Endothelial cell of umbilical vein (primary cell): ENCODE results near the gene PKD1L1. TPM values are rescaled to one million over a fixed set of nuclear protein-coding genes. Genes with fewer than 3 reads are reported as not detected.
"Not testable (repeated sequence)": the region's sequence is repeated elsewhere in the genome, so short reads cannot be mapped to it uniquely, and the experiment has no call there.

Source experiments
- BruUV-seq: library from RNA; stranded (reverse); fragments of 400-500 nt; replicated peaks from 2 replicates; lab custom pipeline; 2021; lab: Mats Ljungman, UMichigan
- CTCF ChIA-PET: fragments of 300-600, 350-600 bp; sonication (Branson Sonifier 250); formaldehyde crosslinking; loops from one replicate; lab custom pipeline; 2021; ENCODE audit warnings: antibody characterized with exemption, inconsistent platforms; lab: Charles Lee
- POLR2A ChIA-PET: fragments of 300-600, 350-600 bp; sonication (Branson Sonifier 250); formaldehyde crosslinking; loops from one replicate; lab custom pipeline; 2021; ENCODE audit warnings: antibody characterized with exemption, inconsistent platforms; lab: Charles Lee
- DNase-seq: peaks from one replicate; pipeline ENCODE4 v3.0.0-alpha.2; 2011; ENCODE audit warnings: low read depth, low spot score
- FAIRE-seq: peaks from 2 replicates; lab custom pipeline; 2011; peaks lifted over from hg19 to GRCh38; lab: Jason Lieb, UNC
- H2AFZ ChIP-seq: 2 replicates; pipeline ENCODE4 v1.6.0; 2012; ENCODE audit warnings: low read depth, low read length, control low read depth, inconsistent platforms
- H3K27ac ChIP-seq: 2 replicates; pipeline ENCODE4 v1.5.1; 2011; ENCODE audit warnings: low read depth, mild to moderate bottlenecking, control low read depth, low read length, moderate library complexity; ENCODE audit not compliant: insufficient read depth
- H3K27me3 ChIP-seq, 2 experiments: 2 replicates each; pipeline versions ENCODE4 v1.6.0 to v1.6.1; 2011; ENCODE audit warnings: low read length in 2 of 2, mixed read lengths in 1 of 2; ENCODE audit not compliant: control insufficient read depth in 2 of 2, insufficient read depth in 2 of 2
- H3K36me3 ChIP-seq, 2 experiments: 2 replicates in 1 of 2; 3 replicates in 1 of 2; pipeline ENCODE4 v1.5.1; 2011; ENCODE audit warnings: low read length in 2 of 2, mild to moderate bottlenecking in 1 of 2, moderate library complexity in 1 of 2; ENCODE audit not compliant: control insufficient read depth in 2 of 2, insufficient read depth in 2 of 2; ENCODE audit errors: extremely low read depth in 1 of 2
- H3K4me1 ChIP-seq: 3 replicates; pipeline ENCODE4 v1.5.1; 2011; ENCODE audit warnings: mild to moderate bottlenecking, low read length; ENCODE audit not compliant: control insufficient read depth, insufficient read depth; ENCODE audit errors: extremely low read depth
- H3K4me2 ChIP-seq: 2 replicates; pipeline ENCODE4 v1.6.1; 2011; ENCODE audit warnings: low read length, control low read depth, mixed read lengths; ENCODE audit not compliant: insufficient read depth
- H3K4me3 ChIP-seq, 3 experiments: fragments of 200-600 bp in 1 of 3; sonication (generic), shearing (Covaris generic) in 1 of 3; replicated peaks in 1 of 3; 2 replicates each; pipeline ENCODE4 v1.5.1; 2011 to 2016; ENCODE audit warnings: control low read depth in 3 of 3, low read length in 3 of 3, mild to moderate bottlenecking in 2 of 3, inconsistent platforms in 1 of 3, low read depth in 1 of 3, moderate library complexity in 1 of 3; ENCODE audit not compliant: insufficient read depth in 1 of 3
- H3K79me2 ChIP-seq: 2 replicates; pipeline ENCODE4 v1.6.0; 2012; ENCODE audit warnings: low read length, inconsistent platforms; ENCODE audit not compliant: control insufficient read depth, insufficient read depth
- H3K9ac ChIP-seq: replicated peaks from 2 replicates; pipeline ENCODE3; 2011; ENCODE audit warnings: low read length, control low read depth; ENCODE audit not compliant: insufficient read depth; ENCODE audit errors: extremely low read depth
- H3K9me1 ChIP-seq: replicated peaks from 3 replicates; pipeline ENCODE4 v1.6.0; 2011; ENCODE audit warnings: mild to moderate bottlenecking, low read length; ENCODE audit not compliant: control insufficient read depth, insufficient read depth; ENCODE audit errors: extremely low read depth
- H3K9me3 ChIP-seq: replicated peaks from 2 replicates; pipeline ENCODE4 v1.5.1; 2012; ENCODE audit warnings: low read length, inconsistent platforms; ENCODE audit not compliant: control insufficient read depth, insufficient read depth
- H4K20me1 ChIP-seq: replicated peaks from 2 replicates; pipeline ENCODE3; 2011; ENCODE audit warnings: mild to moderate bottlenecking, low read length; ENCODE audit not compliant: control insufficient read depth, insufficient read depth; ENCODE audit errors: extremely low read depth
- EZH2 ChIP-seq: IDR thresholded peaks from 2 replicates; pipeline ENCODE4 v1.6.1; 2012; ENCODE audit warnings: borderline replicate concordance, low read depth, mild to moderate bottlenecking, moderate library complexity, low read length, inconsistent platforms; ENCODE audit not compliant: severe bottlenecking
- FOS ChIP-seq: IDR thresholded peaks from 2 replicates; pipeline ENCODE4 v1.6.1; 2011; ENCODE audit warnings: mild to moderate bottlenecking, low read length, moderate library complexity, borderline replicate concordance; ENCODE audit not compliant: insufficient read depth
- GATA2 ChIP-seq: IDR thresholded peaks from 2 replicates; pipeline ENCODE4 v1.7.0; 2011; ENCODE audit warnings: low read depth, mild to moderate bottlenecking, moderate library complexity, mixed read lengths, low read length; ENCODE audit not compliant: insufficient read length, insufficient read depth
- JUN ChIP-seq: IDR thresholded peaks from 2 replicates; pipeline ENCODE4 v1.6.1; 2011; ENCODE audit warnings: borderline replicate concordance, low read depth; ENCODE audit not compliant: insufficient read length, insufficient read depth
- MYC ChIP-seq: IDR thresholded peaks from one replicate; pipeline ENCODE4 v1.6.1; 2011; ENCODE audit warnings: mild to moderate bottlenecking, low read depth, low read length
- dilution Hi-C: fragments of 300-500 bp; cut with MboI; formaldehyde crosslinking; loops from one replicate; pipeline ENCODE4 v1.15.0; 2019; ENCODE audit warnings: low sequenced_read_pairs; ENCODE audit not compliant: extremely low pct_ligation_motif_present
- intact Hi-C: fragments of 100-400 bp; cut with micrococcal nuclease; formaldehyde crosslinking; loops from one replicate; pipeline ENCODE4 v1.10.0; 2022
- polyA plus RNA-seq, 4 experiments: library from polyadenylated mRNA; depleted of rRNA in 3 of 4; stranded (reverse) in 3 of 4; unstranded in 1 of 4; fragments of >200 nt; gene quantifications; 2 replicates each; pipeline versions ENCODE4 v1.2.1 to v1.2.3, GENCODE V29; 2011 to 2012; ENCODE audit warnings: missing spikeins in 1 of 4
- total RNA-seq: library from RNA; stranded (reverse); gene quantifications from 2 replicates; pipeline ENCODE4 v1.2.3, GENCODE V29; 2021

Gene PKD1L1
- total and polyA plus RNA-seq, 2 donors (not counting 3 experiments of a cell fraction or from before 2014, with no cell fraction given), result 4.1 to 5.9 TPM

DNA sequence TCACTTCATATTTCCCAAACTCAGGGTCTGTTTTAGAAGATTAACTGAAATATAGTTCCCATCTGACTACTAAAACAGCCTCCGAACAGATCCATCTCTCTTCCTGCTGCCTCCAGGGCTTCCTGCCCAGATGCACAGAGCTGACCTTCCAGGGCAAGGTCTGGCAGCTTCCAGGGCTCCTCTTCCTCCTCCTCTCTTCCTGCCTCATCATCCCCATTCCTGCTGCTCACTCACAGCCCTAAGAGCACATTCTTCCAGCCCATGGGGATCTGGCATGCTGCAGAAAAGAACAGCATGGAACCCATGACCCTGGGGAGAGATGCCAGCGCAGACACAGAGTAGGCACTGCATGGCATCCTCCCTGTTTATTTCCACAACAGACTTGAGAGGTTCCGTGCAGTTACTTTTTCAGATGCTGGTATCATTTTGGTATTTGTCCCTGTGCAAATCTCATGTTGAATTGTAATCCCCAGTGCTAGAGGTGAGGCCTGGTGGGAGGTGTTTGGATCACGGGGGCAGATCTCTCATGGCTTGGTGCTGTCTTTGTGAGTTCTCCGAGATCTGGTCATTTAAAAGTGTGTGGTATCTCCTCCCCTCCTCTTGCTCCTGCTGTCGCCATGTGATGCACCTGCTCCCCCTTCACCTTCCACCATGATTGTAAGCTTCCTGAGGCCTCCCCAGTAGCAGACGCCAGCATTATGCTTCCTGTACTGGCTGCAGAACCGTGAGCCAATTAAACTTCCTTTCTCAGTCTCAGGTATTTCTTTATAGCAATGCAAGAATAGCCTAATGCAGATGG, 4.4 kb downstream of the PKD1L1 start:
- intact Hi-C loops, result loop anchor here (5.0 to 10.0 kb wide), 2 partner anchors 677 to 1399 kb away; no protein-coding TSS in a partner anchor
- DNase-seq, result peak; percentile 26
- H3K4me2 ChIP-seq, result peak overlapping the region; percentile 15
- H4K20me1 ChIP-seq, result no peaks in the 10 kb centered on the region
- no peaks in the 10 kb centered on the region for H3K9me1 ChIP-seq
- no peaks in the 10 kb centered on the region for H3K36me3 ChIP-seq
- BruUV-seq, result no TSS peak
- no peaks in the 10 kb centered on the region for H3K27me3 ChIP-seq
- TF ChIP-seq JUN (no peak), MYC (no peak), FOS (peak; percentile 27), GATA2 (no peak), EZH2 (no peak)
- dilution Hi-C loops, result no loop called here
- ChIA-PET POLR2A (interaction anchor here (1.7 kb wide), 1 partner anchor 25 kb away, joined by 5 read pairs; no protein-coding TSS in a partner anchor), CTCF (interaction anchor here (1.3 to 12.0 kb wide), 16 partner anchors 10 to 678 kb away, joined by 3 to 371 read pairs (median 11); partner anchors contain the start of gene UPP1)
- no peak overlapping the region for H3K4me3 ChIP-seq
- FAIRE-seq, result peak; percentile 49
- H3K9me3 ChIP-seq, result no peaks in the 10 kb centered on the region
- no peak overlapping the region for H2AFZ ChIP-seq
- H3K79me2 ChIP-seq, result no peaks in the 10 kb centered on the region
- H3K9ac ChIP-seq, result peak overlapping the region; percentile 5
- H3K4me1 ChIP-seq, result peaks cover 81% of the 10 kb centered on the region
- H3K27ac ChIP-seq, result peak overlapping the region; percentile 51

DNA sequence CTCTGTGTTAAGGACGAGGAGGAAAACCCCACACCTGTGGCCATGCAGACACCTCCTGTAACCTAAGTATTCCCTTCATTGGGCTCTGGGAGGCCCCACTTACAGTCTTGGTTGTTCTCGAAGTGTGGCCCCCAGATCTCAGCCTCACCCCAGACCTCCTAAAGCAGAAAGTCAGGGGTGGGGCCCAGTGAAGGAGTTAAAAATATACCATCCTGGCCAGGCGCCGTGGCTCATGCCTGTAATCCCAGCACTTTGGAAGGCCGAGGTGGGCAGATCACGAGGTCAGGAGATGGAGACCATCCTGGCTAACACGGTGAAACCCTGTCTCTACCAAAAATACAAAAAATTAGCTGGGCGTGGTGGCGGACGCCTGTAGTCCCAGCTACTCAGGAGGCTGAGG, 5.6 kb downstream of the PKD1L1 start:
- H3K4me2 ChIP-seq, BruUV-seq, H3K4me3 ChIP-seq, H3K9ac ChIP-seq, H3K36me3 ChIP-seq, dilution Hi-C loops, H3K27me3 ChIP-seq, H2AFZ ChIP-seq, DNase-seq, H3K79me2 ChIP-seq, H4K20me1 ChIP-seq, H3K9me3 ChIP-seq, H3K9me1 ChIP-seq, FAIRE-seq, POLR2A ChIA-PET: not testable (repeated sequence)
- Histone ChIP-seq H3K4me1 (peaks cover 69% of the 10 kb centered on the region), H3K27ac (peak overlapping the region; percentile 37)
- CTCF ChIA-PET, result interaction anchor here (1.5 to 12.0 kb wide), 3 partner anchors 24 to 167 kb away, joined by 7 to 371 read pairs (median 149); no protein-coding TSS in a partner anchor
- intact Hi-C loops, result loop anchor here (5.0 to 10.0 kb wide), 2 partner anchors 675 to 1398 kb away; no protein-coding TSS in a partner anchor
